ENCODE measurements around the gene EFCAB12.

Gene EFCAB12

DNA sequence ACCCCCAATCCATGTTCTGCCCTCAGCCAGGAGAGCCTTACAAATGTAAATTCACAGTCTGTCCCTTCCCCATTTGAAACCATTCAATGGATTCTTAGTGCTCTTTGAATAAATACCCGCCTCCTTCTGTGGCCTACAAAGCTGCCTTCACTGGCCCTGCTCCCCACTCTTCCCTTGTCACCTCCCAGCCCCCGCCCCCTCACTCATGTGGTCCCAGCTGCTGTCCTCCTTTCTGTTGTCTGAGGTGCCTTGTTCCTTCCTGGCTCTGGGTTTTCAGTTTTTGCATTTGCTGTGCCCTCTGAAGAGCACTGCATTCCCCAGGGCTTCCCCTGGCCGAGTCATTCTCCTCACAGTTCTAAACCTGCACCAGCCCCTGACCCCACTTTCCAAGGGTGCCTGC, 3.2 kb downstream of the EFCAB12 start:
- in situ Hi-C loops (cut with MboI; ENCODE audit: low sequenced_read_pairs, unreplicated experiment) = no loop called here
- TF ChIP-seq, protein P1, sequence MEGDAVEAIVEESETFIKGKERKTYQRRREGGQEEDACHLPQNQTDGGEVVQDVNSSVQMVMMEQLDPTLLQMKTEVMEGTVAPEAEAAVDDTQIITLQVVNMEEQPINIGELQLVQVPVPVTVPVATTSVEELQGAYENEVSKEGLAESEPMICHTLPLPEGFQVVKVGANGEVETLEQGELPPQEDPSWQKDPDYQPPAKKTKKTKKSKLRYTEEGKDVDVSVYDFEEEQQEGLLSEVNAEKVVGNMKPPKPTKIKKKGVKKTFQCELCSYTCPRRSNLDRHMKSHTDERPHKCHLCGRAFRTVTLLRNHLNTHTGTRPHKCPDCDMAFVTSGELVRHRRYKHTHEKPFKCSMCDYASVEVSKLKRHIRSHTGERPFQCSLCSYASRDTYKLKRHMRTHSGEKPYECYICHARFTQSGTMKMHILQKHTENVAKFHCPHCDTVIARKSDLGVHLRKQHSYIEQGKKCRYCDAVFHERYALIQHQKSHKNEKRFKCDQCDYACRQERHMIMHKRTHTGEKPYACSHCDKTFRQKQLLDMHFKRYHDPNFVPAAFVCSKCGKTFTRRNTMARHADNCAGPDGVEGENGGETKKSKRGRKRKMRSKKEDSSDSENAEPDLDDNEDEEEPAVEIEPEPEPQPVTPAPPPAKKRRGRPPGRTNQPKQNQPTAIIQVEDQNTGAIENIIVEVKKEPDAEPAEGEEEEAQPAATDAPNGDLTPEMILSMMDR (IDR thresholded peaks at IDR 0.05; ENCODE audit: borderline replicate concordance, control extremely low read depth, extremely low read depth, insufficient read depth, missing control alignments) = no peak
- no peak for DNase-seq (ENCODE audit: low spot score)

DNA sequence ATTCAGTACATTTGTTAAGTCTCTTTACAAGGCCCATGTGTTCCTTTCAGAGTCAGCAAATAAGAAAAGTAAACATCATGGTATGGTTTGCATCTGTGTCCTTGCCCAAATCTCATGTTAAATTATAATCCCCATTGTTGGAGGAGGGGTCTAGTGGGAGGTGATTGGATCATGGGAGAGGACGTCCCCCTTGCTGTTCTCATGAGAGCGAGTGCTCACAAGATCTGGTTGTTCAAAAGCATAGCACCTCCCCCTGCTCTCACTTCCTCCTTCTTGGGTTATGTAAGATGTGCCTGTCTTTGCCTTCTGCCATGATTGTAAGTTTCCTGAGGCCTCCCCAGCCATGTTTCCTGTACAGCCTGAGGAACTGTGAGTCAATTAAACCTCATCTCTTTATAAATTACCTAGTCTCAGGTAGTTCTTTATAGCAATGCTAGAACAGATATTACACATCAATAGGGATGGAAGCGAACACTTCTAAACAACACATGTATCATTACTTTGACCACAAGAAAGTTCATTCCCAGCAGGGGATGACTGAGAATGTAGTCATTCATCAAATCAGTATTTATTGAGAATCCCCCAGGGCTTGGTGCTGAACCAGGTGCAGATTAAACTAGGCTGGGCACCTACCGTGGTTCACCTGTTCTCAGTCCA, 4.1 kb downstream of the EFCAB12 start:
- in situ Hi-C loops (cut with MboI; ENCODE audit: low sequenced_read_pairs, unreplicated experiment) = no loop called here
- TF ChIP-seq, protein P1 (IDR thresholded peaks at IDR 0.05; ENCODE audit: borderline replicate concordance, control extremely low read depth, extremely low read depth, insufficient read depth, missing control alignments) = no peak
- peak; percentile 59 for DNase-seq (ENCODE audit: low spot score)

DNA sequence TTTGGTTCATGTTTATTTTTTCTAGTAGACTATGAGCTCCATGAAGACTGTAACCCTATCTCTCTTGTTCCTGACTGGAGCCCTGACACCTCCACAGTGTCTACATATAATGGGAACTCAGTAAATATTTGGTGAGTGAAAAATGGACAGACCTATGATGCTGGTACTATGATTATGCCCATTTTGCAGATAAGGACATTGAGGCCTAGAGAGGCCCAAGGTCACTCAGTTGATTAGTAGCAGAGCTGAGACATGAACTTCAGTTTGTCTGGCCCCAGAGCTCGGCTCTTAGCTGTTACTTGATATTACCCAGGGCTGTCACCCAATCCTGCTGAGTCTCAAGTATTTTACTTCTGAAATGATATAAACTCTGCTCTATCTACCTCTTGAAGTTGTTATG, 5.5 kb downstream of the EFCAB12 start:
- TF ChIP-seq, protein P1 (IDR thresholded peaks at IDR 0.05; ENCODE audit: borderline replicate concordance, control extremely low read depth, extremely low read depth, insufficient read depth, missing control alignments) = no peak
- in situ Hi-C loops (cut with MboI; ENCODE audit: low sequenced_read_pairs, unreplicated experiment) = no loop called here
- no peak for DNase-seq (ENCODE audit: low spot score)

- DNase-seq (ENCODE audit: low spot score) = no peak
- in situ Hi-C loops (cut with MboI; ENCODE audit: low sequenced_read_pairs, unreplicated experiment) = no loop called here
- TF ChIP-seq, protein P1 (IDR thresholded peaks at IDR 0.05; ENCODE audit: borderline replicate concordance, control extremely low read depth, extremely low read depth, insufficient read depth, missing control alignments) = no peak
Observed at GRCh38 chr3:129421988-129422745, 6.3 kb downstream of the EFCAB12 start.

- TF ChIP-seq, protein P1 (IDR thresholded peaks at IDR 0.05; ENCODE audit: borderline replicate concordance, control extremely low read depth, extremely low read depth, insufficient read depth, missing control alignments) = no peak
- in situ Hi-C loops (cut with MboI; ENCODE audit: low sequenced_read_pairs, unreplicated experiment) = no loop called here
- DNase-seq (ENCODE audit: low spot score) = no peak
Observed at GRCh38 chr3:129421236-129421883, 7.1 kb downstream of the EFCAB12 start.

DNA sequence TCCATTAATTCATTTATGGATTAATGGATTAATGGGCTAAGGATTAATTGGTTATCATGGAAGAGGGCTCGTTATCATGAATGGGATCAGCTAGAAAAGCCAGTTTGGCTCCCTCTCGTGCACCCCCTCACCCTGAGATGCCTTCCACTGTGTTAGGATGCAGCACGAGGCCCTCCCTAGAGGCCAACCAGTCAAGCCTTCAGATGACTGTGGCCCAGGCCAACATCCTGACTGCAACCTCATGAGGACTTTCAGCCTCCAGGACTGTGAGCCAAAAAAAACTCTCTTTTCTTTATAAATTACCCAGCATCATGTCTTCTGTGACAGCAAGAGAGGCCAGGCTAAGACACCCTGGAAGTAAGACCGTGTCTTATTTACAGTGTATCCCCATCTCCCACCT, 9.0 kb downstream of the EFCAB12 start:
- in situ Hi-C loops (cut with MboI; ENCODE audit: low sequenced_read_pairs, unreplicated experiment) = no loop called here
- DNase-seq (ENCODE audit: low spot score) = no peak
- TF ChIP-seq, protein P1 (IDR thresholded peaks at IDR 0.05; ENCODE audit: borderline replicate concordance, control extremely low read depth, extremely low read depth, insufficient read depth, missing control alignments) = no peak

Data from GM13976 (cell line).